Natural killer cell (primary cell): ENCODE results near the gene LYPD4. TPM values are rescaled to one million over a fixed set of nuclear protein-coding genes. Genes with fewer than 3 reads are reported as not detected.

Experiments used
- ATAC-seq, 3 donors: fragments of 150-1000 bp in 2 of 3; fragments of 200-7000 bp in 1 of 3; cut with Tn5 transposase; 1 replicate in 1 of 3; 2 replicates in 2 of 3; pipeline ENCODE4 v1.10.0; 2021; ENCODE audit warnings: mild to moderate bottlenecking in 2 of 3, moderate library complexity in 2 of 3
- DNase-seq, 2 donors: peaks; one replicate each; pipeline versions ENCODE4 v3.0.0 to v3.0.0-alpha.2; 2013 to 2021; ENCODE audit warnings: mixed read lengths in 1 of 2
- H3K27ac ChIP-seq: one replicate; pipeline ENCODE4 v1.5.1; 2013; ENCODE audit warnings: mild to moderate bottlenecking, low read length
- H3K27me3 ChIP-seq: one replicate; pipeline ENCODE4 v1.6.1; 2013; ENCODE audit warnings: low read length; ENCODE audit not compliant: control insufficient read depth, insufficient read depth
- H3K36me3 ChIP-seq: one replicate; pipeline ENCODE4 v1.6.1; 2013; ENCODE audit warnings: low read length; ENCODE audit not compliant: control insufficient read depth, insufficient read depth
- H3K4me1 ChIP-seq: one replicate; pipeline ENCODE4 v1.6.1; 2013; ENCODE audit warnings: low read length; ENCODE audit not compliant: control insufficient read depth, insufficient read depth
- H3K4me3 ChIP-seq: one replicate; pipeline ENCODE4 v1.5.1; 2013; ENCODE audit warnings: low read length
- H3K9me3 ChIP-seq: one replicate; pipeline ENCODE4 v1.6.1; 2013; ENCODE audit warnings: low read length; ENCODE audit not compliant: control insufficient read depth, insufficient read depth
- H3K27ac Mint-ChIP-seq, 2 donors: one replicate each; pipeline ENCODE4 v1.8.0; 2022; ENCODE audit warnings: mild to moderate bottlenecking in 2 of 2, mixed read lengths in 2 of 2, moderate library complexity in 1 of 2
- H3K27me3 Mint-ChIP-seq, 2 donors: one replicate each; pipeline ENCODE4 v1.8.0; 2022; ENCODE audit warnings: low read depth in 2 of 2, mixed read lengths in 2 of 2
- H3K36me3 Mint-ChIP-seq: one replicate; pipeline ENCODE4 v1.8.0; 2022; ENCODE audit warnings: mixed read lengths
- H3K4me1 Mint-ChIP-seq, 2 donors: one replicate each; pipeline ENCODE4 v1.8.0; 2022; ENCODE audit warnings: mixed read lengths in 2 of 2
- H3K4me3 Mint-ChIP-seq: one replicate; pipeline ENCODE4 v1.8.0; 2022; ENCODE audit warnings: mild to moderate bottlenecking, moderate library complexity, mixed read lengths
- H3K9me3 Mint-ChIP-seq, 2 donors: one replicate each; pipeline ENCODE4 v1.8.0; 2022; ENCODE audit warnings: mixed read lengths in 2 of 2
- CTCF ChIP-seq: fragments of 200-600 bp; IDR thresholded peaks from one replicate; pipeline ENCODE4 v1.8.0; 2022; ENCODE audit warnings: antibody characterized with exemption
- WGBS: methylation state at CpG from one replicate; pipeline ENCODE4 v1.1.7; 2013; ENCODE audit warnings: missing lambda C conversion rate; ENCODE audit not compliant: insufficient coverage; 5-methylcytosine and 5-hydroxymethylcytosine counted together
- intact Hi-C: fragments of 100-400 bp; cut with micrococcal nuclease; formaldehyde crosslinking; loops from one replicate; pipeline ENCODE4 v1.14.2; 2022
- total RNA-seq, 4 donors: library from RNA; stranded (reverse); fragments of 120-200 nt in 1 of 4; gene quantifications; one replicate each; pipeline versions ENCODE4 v1.2.3 to v1.2.4, GENCODE V29; 2013 to 2022

Gene LYPD4
- total RNA-seq, 3 donors from 2014 or later (not counting 1 experiment from before 2014, with no cell fraction given): not detected

DNA sequence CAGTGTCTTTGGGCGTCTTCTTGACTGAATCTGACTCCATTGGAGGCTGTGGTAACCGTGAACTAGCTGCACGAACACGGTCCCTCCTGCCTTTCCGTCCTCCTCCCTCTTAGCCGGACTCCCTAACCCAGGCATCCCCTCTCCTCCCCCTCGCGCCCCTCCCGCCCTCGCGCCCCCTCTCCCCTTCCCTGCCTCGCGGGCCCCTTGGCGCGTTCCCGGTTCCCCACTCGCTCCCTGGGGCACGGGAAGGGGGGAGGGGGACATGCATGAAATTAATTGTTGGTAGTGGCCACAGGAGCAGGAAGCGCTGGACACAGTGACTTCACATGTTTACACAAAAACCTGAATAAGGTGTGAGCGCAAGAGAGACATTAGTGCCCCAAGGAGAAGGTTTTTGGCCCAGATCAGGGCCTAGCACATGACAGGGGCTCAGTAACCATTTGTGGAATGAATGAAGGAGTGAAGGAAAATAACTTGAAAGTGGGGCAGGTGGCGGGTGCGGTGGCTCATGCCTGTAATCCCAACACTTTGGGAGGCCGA lies 638 bp upstream of the LYPD4 start:
- no peak for TF ChIP-seq CTCF
- 94% methylated on average over 19 of the region's 23 CpGs for WGBS

GRCh38 chr19:41845001-41845050 lies 343 bp upstream of the LYPD4 start, which contains the start of gene DMRTC2:
TSS of gene DMRTC2 (plus strand) at chr19:41845042. CDS start at chr19:41847429, 2,387 bp downstream.
- Mint-ChIP-seq H3K36me3 (no peaks in the 10 kb centered on the region), H3K27me3 (peaks cover 0 to 4% of the 10 kb centered on the region in 2 donors), H3K4me1 (no peaks in the 10 kb centered on the region), H3K4me3 (no peak within 1 kb of the TSS), H3K27ac (no peak within 1 kb of the TSS), H3K9me3 (peaks cover 0 to 3% of the 10 kb centered on the region in 2 donors)
- 98% methylated on average over 3 of the region's 3 CpGs for WGBS
- no peaks in the 10 kb centered on the region for H3K4me1 ChIP-seq
- no peaks in the 10 kb centered on the region for H3K27me3 ChIP-seq
- no peaks in the 10 kb centered on the region for H3K36me3 ChIP-seq
- H3K9me3 ChIP-seq: no peaks in the 10 kb centered on the region
- H3K27ac ChIP-seq: no peak within 1 kb of the TSS
- intact Hi-C loops: no loop called here
- ATAC-seq (no peak), DNase-seq (no peak)
- TF ChIP-seq CTCF: no peak
- H3K4me3 ChIP-seq: no peak within 1 kb of the TSS

More for the DNA sequence above, 638 bp upstream of the LYPD4 start:
- Histone ChIP-seq H3K4me1 (no peaks in the 10 kb centered on the region), H3K36me3 (no peaks in the 10 kb centered on the region), H3K27ac (no peak overlapping the region), H3K4me3 (no peak overlapping the region), H3K9me3 (no peaks in the 10 kb centered on the region), H3K27me3 (no peaks in the 10 kb centered on the region)
- Mint-ChIP-seq H3K9me3 (peaks cover 0 to 3% of the 10 kb centered on the region in 2 donors), H3K27me3 (peaks cover 0 to 4% of the 10 kb centered on the region in 2 donors), H3K27ac (no peak overlapping the region), H3K4me1 (no peaks in the 10 kb centered on the region), H3K36me3 (no peaks in the 10 kb centered on the region), H3K4me3 (no peak overlapping the region)
- DNase-seq (no peak), ATAC-seq (no peak)
- intact Hi-C loops: no loop called here

DNA sequence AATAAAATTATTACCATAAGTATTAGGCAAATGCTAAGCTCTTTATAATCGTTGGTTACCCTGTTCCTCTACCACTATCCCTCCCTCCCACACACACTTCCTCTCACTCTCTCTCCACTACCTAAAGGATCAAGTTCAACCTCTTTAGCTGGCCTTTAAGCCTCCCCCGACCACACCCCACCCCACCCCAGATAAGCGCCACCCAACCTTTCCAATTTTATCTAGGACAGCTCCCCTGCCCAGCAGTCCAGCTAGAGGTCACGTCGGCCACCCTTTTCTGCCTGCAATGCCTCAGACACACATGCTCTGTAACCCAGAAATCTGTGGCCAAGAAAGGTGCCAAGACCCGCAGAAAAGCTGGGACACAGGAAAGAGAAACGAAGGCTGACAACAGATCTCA lies 1.1 kb downstream of the LYPD4 start:
- intact Hi-C loops: no loop called here

More for the DNA sequence above, 1.1 kb downstream of the LYPD4 start:
- ATAC-seq (no peak), DNase-seq (no peak)
- Histone ChIP-seq H3K4me3 (no peak overlapping the region), H3K4me1 (no peaks in the 10 kb centered on the region), H3K9me3 (no peaks in the 10 kb centered on the region), H3K27ac (no peak overlapping the region), H3K27me3 (no peaks in the 10 kb centered on the region), H3K36me3 (no peaks in the 10 kb centered on the region)
- no peak for TF ChIP-seq CTCF
- 70% methylated on average over 7 of the region's 7 CpGs for whole genome bisulfite sequencing
- Mint-ChIP-seq H3K9me3 (peaks cover 0 to 3% of the 10 kb centered on the region in 2 donors), H3K27me3 (peaks cover 0 to 11% of the 10 kb centered on the region in 2 donors), H3K4me1 (no peaks in the 10 kb centered on the region), H3K4me3 (no peak overlapping the region), H3K27ac (no peak overlapping the region), H3K36me3 (no peaks in the 10 kb centered on the region)
